GM18861 (cell line): ENCODE data around the gene PDSS1.
A peak's percentile ranks its signal among the peaks of the same experiment; 100 is the strongest.

Experiments
- ATAC-seq: cut with Tn5 transposase; IDR thresholded peaks from one replicate; pipeline ENCODE4 v1.9.1; 2021; ENCODE audit not compliant: unreplicated experiment

The PDSS1 gene

DNA sequence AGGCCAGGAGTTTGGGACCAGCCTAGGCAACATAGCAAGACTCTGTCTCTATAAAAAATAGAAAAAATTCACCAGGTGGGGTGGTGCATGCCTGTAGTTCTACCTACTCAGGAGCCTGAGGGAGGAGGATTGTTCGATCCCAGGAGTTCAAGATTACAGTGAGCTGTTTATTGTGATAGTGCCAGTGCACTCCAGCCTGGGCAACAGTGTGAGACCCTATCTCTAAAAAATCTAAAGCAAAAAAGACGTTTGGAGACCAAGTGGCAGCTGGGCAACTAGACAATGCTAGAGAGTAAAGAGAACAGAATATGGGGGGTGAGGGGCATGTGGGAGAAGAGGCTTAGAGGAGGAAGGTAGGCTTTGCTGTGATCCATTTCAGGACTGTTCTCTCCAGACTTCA lies 1.4 kb downstream of the PDSS1 start:
- ATAC-seq: no peak

- no peak for ATAC-seq
Observed at GRCh38 chr10:26699631-26700030, 2.1 kb downstream of the PDSS1 start.

GRCh38 chr10:26700884-26701630 lies 3.6 kb downstream of the PDSS1 start:
- ATAC-seq: no peak

DNA sequence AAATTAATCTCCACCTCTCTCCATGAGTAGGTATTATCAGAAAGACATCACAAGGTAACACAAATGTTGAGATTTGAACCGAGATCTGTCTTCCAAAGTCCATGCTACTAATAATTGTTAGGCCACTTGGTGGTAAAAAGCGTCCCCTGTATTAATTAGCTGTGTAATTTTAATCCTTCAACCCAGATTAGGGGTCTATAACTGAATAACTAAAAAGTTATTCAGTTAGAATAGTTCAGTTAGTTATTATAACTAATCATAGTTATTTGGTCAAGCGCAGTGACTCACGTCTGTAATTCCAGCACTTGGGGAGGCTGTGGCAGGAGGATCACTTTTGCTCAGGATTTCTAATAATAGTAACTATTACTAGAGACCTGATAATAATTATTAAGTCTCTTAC lies 5.6 kb downstream of the PDSS1 start:
- no peak for ATAC-seq

GRCh38 chr10:26703974-26704373 lies 6.5 kb downstream of the PDSS1 start:
- ATAC-seq: no peak

DNA sequence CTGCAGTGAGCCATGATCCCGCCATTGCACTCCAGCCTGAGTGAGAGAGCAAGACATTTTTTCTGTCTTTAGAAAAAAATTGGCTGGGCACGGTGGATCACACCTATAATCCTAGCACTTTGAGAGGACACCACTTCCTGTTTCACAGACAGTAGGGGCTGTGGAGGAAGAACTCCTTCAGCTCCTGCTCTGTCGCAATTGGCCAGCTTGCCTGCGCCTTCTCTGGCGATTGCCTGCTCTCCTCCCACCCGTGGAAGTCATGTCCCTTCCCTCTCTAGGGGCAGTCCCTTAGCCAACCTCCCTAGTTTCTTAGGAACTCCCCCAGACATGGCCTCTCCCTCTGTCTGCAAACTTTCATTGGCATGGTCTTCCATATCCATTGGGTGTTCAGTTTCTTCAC lies 8.7 kb downstream of the PDSS1 start:
- ATAC-seq: no peak

DNA sequence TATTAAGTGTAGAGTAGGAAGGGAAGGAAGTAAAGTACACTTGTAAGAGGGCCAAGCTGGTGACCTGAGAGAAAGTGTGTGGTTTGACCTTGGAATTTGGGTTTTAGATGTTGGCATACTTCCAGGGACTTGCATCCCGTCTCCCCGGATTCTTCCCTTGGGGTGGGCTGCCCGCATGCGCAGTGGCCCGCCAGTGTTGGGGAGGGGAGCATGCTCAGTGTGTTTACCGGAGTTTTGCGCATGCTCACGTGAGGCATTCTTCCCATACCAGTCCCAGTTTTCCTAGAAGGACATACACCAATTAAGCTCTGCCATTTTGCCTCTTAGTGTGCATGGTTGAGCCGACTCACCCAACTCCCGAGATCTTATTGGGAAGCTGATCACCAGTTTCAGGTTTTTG lies 9.4 kb downstream of the PDSS1 start:
- no peak for ATAC-seq

DNA sequence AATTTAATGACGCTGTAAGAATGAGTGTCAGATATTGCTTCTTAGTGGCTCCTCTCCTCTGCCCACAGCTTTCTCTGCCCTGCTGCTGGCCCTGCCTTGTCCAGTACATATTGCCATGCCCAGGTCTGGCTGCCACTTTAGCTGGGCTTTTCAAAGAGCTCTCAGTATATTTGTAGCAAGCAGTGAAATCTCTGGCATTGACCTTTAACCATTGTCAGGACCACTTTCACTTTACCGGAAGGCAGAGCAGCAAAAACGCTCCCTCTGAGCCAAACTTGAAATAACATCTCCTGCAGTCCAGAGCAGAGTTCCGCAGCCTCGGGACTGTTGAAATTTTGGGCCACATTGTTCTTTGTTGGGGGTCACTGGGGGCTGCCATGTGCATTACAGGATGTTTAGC lies 13.8 kb downstream of the PDSS1 start:
- ATAC-seq: no peak

DNA sequence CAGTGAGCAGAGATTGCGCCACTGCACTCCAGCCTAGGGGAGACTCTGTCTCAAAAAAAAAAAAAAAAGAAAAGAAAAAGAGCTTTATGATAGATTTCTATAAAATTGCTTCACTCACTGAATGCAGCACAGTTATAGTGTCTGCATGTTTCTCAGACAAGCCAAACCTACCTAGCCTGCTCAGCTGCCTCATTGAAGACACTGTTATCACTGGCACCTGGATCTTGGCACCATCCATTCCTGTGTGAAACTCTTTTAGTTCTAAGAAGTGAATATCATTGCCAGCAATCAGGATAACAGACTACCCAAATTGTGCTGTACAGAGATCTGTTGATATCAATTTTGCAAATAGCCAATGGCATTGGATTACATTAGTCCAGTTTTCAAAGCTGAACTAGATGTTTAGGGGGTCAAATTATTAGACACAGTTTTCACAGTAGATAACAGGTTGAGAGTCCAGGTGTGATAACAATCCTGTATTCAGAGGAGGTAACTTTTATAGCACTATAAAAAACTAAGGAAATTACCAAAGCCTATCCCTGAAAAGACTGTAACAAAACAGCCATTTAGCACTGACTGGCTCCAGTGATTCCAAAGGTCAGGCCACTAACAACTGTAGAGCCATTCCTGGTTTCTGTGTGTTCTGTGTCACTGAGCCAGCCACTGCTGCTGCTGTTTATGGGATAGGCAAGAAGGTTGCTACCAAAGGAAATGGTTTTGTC lies 17.1 kb downstream of the PDSS1 start:
- no peak for ATAC-seq

GRCh38 chr10:26715137-26715487 lies 17.6 kb downstream of the PDSS1 start:
- ATAC-seq: no peak

DNA sequence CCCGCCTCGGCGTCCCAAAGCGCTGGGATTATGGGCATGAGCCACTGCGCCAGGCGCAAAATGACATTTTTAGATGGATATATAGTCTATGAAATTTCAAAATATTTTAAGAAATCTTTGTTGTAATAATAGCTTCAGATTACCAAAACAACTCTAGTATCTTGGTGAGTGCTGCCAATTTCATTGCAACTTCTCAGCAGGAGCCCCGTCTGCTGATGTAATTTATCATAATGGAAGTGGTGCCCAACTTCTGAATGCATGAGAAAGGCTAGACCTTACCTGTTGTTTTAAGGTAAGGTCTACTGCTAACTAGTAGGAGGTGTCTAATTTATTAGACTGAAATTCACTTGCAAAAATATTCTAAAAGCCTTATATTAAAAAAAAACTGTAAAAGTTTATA lies 20.0 kb downstream of the PDSS1 start:
- no peak for ATAC-seq

DNA sequence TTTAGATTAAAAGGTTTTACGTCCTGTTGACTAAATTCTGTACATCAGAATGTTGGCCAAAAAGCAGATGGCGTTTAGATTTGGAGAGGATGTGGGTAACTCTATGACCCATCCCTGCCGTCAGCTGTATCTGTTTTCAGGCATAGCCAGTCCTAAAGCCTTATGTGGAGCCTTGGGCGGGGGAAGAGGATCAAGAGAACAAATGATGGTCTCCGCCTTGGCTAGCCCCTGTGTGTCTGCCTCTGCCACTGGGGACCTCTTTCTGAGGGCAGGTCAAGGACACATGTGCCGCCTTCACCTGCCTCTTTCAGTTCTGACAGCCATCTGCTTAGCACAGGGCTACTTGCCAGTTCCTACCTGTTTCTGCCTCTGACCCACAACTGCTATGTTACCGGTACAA lies 24.1 kb downstream of the PDSS1 start:
- no peak for ATAC-seq

GRCh38 chr10:26723016-26723415 lies 25.5 kb downstream of the PDSS1 start:
- ATAC-seq: no peak

- ATAC-seq: no peak
Observed at GRCh38 chr10:26725837-26726727, 28.6 kb downstream of the PDSS1 start.

DNA sequence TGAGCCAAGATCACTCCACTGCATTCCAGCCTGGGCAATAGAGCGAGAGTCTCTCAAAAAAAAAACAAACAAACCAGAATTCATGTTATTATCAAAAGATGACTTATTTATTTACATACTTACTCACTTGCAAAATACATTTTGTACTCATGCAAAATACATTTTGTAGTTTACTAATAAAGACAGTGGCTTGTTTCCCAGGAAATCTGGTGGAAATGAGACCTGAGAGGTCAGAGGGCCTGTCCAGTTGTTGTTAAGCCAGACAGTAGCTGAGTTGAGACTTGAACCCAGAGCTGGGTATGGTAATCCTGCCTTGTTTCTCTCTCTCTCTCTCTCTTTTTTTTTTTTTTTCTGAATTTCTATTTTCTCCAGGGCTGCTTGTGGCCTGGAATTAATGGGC lies 29.5 kb downstream of the PDSS1 start:
- ATAC-seq: no peak

- no peak for ATAC-seq
Observed at GRCh38 chr10:26728957-26729356, 31.5 kb downstream of the PDSS1 start.

- ATAC-seq: no peak
Observed at GRCh38 chr10:26729395-26729794, 31.9 kb downstream of the PDSS1 start.

DNA sequence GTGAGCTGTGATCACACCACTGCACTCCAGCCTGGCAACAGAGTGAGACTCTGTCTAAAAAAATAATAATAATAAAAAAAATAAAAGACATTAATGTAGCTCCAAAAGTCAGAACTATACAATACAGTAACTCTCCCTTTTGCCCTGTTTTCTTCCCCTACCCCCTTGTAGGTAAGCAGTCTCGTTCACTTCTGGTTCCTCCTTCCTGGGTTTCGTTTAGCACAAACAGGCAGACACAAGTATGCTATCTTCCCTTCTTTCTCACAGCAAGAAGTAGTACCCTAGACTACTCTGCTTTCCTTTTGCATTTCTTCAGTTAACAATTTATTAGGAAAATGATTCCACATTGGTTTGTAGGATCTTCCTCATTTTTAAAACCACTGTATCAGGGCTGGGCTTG lies 33.1 kb downstream of the PDSS1 start:
- ATAC-seq: no peak

DNA sequence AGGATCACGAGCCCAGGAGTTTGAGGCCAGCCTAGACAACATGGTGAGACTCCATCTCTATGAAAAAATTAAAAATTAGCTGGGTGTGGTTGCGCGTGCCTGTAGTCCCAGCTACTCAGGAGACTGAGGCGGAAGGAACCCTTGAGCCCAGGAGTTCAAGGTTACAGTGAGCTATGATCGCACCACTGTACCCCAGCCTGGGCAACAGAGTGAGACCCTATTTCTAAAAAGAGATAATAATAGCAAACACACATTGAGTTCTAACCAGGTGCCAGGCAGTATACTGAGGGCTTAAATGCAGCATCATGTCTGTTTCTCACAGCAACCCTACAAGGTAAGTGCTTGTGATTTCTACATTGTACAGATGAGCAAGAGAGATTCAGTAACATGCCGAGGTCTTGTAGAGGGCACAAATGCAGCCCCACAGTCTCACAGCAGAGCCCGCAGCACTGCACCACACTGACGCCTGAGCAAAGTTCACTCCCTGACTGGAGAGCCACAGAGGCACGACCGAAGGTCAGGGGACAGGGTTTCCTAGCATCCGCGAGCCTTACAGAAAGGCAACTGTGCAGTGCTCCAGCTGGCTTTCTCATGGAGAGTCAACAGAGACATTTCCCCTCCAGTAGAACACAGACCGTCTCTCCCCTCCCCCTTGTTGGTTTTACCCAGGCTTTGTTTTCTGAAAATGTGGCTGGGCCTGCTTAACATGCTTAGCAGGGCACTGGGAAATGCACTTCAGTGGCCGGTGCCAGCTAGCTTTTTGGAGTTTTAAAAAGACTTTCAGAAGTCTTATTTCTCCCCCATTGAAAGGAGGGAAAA lies 36.5 kb downstream of the PDSS1 start:
- no peak for ATAC-seq

DNA sequence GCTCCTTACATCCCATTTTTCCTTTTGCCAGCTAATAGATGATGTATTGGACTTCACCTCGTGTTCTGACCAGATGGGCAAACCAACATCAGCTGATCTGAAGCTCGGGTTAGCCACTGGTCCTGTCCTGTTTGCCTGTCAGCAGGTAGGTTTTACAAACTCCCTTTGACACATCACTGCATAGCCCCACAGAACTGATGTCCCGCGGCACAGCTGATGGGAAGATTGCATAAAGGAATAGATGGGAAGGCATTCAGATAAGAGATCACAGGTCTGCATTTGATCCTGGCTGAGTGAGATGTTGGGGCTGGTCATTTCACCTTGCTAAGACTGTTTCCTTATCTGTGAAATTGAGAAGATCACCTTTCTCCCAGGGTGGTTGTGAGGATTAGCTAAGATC lies 37.9 kb downstream of the PDSS1 start:
- no peak for ATAC-seq

DNA sequence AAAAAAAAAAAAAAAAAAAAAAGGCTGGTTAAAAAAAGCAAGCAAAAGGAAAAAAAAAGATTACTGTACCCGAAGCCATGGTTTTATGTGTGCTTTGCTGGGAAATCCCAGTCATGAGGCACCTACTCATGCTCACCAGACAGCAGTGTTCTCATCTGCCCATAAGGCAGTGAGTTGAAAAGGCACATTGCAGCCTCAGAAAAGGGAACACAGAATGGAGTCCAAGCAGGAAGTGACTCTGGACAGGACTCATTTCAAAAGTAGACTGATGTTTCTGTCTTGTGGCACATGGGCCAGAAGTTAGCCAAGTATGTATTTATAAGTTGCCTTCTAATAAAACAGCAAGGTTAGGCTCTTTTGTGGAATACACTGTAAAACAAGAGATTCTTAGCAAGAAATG lies 40.2 kb downstream of the PDSS1 start:
- peak; percentile 72 for ATAC-seq
